NCI-H2171 treated with DMSO at 0.1 percent for 48 hours (cell line): ENCODE data around the gene SLC35F4.

ENCODE experiments used
- DNase-seq: peaks from one replicate; lab custom pipeline; 2025; lab: John Stamatoyannopoulos, UW

The SLC35F4 gene

GRCh38 chr14:57848353-57848752, 17.5 kb downstream of the SLC35F4 start:
- no peak for DNase-seq

GRCh38 chr14:57847706-57848105, 18.2 kb downstream of the SLC35F4 start:
- DNase-seq, result no peak

GRCh38 chr14:57847096-57847495, 18.8 kb downstream of the SLC35F4 start:
- DNase-seq, result no peak

- no peak for DNase-seq
These were observed 19.3 kb downstream of the SLC35F4 start for GRCh38 chr14:57846596-57846995.

GRCh38 chr14:57845802-57846531, 19.9 kb downstream of the SLC35F4 start:
- DNase-seq, result no peak

- DNase-seq, result no peak
These were observed 20.6 kb downstream of the SLC35F4 start for GRCh38 chr14:57845316-57845715.

- DNase-seq, result no peak
These were observed 28.6 kb downstream of the SLC35F4 start for GRCh38 chr14:57837267-57837666.

- no peak for DNase-seq
These were observed 30.1 kb downstream of the SLC35F4 start for GRCh38 chr14:57835766-57836165.

- no peak for DNase-seq
These were observed 30.9 kb downstream of the SLC35F4 start for GRCh38 chr14:57834961-57835360.

GRCh38 chr14:57834001-57834598, 31.8 kb downstream of the SLC35F4 start:
- DNase-seq, result no peak

GRCh38 chr14:57833323-57833722, 32.6 kb downstream of the SLC35F4 start:
- DNase-seq, result peak; percentile 7

- no peak for DNase-seq
These were observed 33.9 kb downstream of the SLC35F4 start for GRCh38 chr14:57831981-57832380.

GRCh38 chr14:57828713-57829112, 37.2 kb downstream of the SLC35F4 start:
- DNase-seq, result no peak

- no peak for DNase-seq
These were observed 42.8 kb downstream of the SLC35F4 start for GRCh38 chr14:57823015-57823660.

GRCh38 chr14:57822081-57822480, 43.8 kb downstream of the SLC35F4 start:
- DNase-seq, result peak; percentile 24

- DNase-seq, result no peak
These were observed 45.3 kb downstream of the SLC35F4 start for GRCh38 chr14:57820581-57820980.

GRCh38 chr14:57818511-57818910, 47.4 kb downstream of the SLC35F4 start:
- DNase-seq, result no peak

- no peak for DNase-seq
These were observed 49.2 kb downstream of the SLC35F4 start for GRCh38 chr14:57816568-57817284.

- no peak for DNase-seq
These were observed 51.2 kb downstream of the SLC35F4 start for GRCh38 chr14:57814726-57815125.

GRCh38 chr14:57812741-57813140, 53.2 kb downstream of the SLC35F4 start:
- no peak for DNase-seq

- no peak for DNase-seq
These were observed 53.8 kb downstream of the SLC35F4 start for GRCh38 chr14:57811998-57812546.

- DNase-seq, result peak; percentile 22
These were observed 56.1 kb downstream of the SLC35F4 start for GRCh38 chr14:57809808-57810207.
